ENCODE data around the gene RIPOR3.
"Not testable (repeated sequence)": the region's sequence is repeated elsewhere in the genome, so short reads cannot be mapped to it uniquely, and the experiment has no call there.

RIPOR3 gene

DNA sequence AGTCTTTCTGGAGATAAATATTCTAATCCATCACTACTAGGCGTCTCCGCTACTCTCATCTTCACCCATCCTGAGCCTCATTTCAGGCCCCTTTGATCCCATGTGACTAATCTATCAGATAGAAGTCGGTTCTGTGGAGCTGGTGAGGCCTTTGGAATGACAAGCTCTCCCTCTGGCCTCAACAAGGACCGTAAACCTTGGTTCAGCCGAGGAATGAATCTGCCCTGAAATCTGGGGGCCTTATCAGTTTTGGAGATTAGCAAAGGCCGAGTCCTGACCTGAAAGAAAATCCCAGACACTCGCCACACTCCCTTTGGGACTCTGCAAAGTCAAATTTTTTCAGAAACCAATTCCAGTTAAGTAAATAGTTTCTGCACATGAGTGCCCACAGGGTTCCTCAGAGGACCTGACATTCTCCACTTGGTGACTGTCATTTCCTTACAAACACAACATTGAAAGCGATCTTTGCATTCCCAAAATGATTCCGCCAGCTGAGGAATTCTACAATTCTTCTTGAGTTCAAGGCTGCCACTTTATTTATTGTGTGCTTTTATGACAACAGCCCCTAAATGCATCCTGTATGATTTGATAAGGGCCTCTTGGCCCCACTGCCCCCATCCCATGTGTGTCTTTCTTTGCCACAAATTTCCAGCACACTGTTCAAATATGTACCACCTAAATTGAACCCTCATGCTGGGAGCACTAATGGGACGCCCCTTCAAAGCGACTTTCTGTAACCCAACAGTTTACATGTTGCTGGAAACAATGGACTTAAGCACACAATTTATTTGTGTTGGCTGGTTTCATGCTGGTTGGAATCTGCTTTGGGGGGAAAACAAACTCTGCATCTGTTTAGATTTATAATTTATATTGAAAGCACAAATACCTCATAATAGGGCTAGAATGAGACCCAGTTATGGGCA is 10.0 kb upstream of the RIPOR3 start:
- DNase-seq = no peak

DNA sequence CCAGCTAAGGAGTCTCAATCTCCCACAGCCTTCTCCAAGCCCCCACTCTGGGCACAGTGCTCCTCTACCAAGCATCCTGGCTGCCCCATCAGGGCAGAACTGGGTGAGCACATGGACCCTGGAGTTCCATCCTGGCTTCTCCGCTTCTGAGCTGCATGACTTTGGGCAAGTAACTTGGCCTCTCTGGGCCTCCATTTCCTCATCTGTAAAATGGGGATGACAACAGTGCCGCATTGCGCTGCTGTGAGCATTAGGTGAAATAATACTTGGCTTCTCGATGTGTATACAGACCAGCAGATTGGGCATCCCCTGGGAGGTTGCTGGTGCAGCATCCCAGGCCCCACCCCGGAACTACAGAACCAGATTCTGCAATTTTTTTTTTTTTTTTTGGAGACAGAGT is 8.3 kb upstream of the RIPOR3 start:
- no peak for DNase-seq

DNA sequence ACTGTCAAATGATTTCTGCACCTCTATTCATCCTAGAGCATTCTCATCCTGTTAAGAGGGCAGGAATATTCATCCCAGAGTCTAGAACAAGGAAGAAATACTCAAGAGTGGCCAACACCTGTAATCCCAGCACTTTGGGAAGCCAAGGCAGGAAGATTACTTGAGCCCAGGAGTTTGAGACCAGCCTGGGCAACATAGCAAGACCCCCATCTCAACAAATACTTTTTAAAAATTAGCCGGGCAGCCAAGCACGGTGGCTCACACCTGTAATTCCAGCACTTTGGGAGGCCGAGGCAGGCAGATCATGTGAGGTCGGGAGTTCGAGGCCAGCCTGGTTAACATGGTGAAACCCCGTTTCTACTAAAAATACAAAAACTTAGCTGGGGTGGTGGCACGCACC is 6.9 kb upstream of the RIPOR3 start:
- not testable (repeated sequence) for DNase-seq

DNA sequence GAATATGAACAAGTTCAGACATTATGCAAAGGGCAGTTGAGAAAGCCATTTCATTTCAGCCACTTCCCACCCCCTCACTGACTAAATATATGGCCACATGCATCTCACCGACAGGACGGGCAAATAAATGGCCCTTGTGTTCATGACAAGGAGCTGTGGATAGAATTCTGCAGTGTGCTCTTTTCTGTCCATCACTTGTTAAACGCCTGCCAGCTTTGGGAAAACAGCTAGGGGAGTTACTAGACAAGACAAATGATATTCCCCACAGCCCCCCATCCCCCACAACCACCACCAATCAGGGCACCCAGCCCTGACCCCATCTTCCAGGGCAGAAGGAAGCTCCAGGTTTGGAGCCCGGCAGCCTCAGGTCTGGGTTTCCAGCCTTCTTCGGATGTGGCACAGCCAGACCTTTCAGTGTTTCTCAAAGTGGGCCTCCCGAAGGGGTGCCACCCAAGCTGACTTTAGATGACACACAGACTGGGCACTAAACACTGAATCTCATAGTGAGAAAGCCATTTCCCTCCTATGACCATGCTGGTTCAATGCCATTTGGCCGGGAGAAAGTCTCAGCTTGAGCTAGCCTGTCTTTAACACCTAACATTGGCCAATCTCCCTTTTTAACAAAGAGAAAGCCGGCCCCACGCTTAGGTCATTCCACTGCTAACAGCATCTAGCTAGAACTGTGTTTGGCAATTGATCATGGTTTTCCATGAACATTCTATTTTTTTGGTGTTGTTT is 4.0 kb upstream of the RIPOR3 start:
- no peak for DNase-seq

DNA sequence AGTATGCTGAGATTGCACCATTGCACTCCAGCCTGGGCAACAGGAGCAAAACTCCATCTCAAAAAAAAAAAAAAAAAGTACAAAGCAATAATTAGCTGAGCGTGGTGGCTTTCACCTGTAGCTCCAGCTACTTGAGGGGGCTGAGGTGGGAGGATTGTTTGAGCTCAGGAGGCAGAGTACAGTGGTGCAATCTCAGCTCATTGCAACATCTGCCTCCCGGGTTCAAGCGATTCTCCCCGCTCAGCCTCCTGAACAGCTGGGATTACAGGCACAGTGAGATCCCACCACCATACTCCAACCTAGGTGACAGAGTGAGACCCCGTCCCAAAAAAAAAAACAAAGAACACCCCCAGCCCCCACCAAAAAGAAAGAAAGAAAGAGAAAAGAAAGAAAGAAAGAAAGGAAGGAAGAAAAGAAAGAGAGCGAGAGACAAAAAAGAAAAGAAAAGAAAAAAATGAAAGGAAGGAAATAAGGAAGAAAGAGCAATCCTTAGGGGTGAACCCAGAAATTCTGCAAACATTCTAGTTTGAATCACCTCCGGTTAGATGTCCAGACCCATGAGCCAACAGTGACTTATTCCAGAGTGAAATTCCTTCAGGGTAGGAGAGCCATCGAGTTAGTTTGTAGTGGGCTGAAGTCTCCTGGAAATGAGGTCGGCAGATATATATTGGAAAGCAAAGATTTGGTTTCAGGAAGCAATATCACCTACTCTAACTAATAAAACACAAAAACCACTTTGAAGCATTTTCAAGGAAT is 3.2 kb upstream of the RIPOR3 start:
- DNase-seq = no peak

DNA sequence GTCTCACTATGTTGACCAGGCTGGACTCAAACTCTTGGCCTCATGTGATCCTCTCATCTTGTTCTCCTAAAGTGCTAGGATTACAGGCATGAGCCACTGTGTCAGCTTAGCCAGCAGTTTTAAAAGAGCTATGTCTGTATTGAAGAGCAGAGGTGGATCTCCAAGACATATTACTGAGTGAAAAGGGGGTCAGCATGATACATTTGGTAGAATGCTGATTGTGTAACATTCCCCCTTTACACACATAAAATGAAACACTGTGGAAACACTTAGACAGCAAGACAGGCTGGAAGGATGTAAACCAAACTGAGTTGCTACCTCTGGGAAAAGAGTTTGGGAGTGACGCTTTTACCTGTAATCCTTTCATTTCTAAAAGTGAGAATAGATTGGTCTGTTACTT is 1.7 kb upstream of the RIPOR3 start:
- DNase-seq = no peak

DNA sequence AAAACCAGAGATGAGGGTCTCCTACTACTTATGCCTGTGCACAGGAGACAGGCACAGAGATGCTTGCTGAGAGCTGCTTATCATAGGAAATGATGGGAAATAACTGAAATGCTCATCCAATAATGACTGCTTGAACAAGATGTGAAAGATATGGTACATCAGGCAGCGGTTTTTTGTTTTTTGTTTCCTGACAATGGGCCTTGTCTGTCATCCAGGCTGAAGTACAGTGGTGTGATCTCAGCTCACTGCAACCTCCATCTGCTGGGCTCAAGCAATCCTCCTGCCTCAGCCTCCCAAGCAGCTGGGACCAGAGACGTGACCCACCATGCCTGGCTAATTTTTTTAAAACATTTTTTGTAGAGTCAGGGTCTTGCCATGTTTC is 1.2 kb upstream of the RIPOR3 start:
- no peak for DNase-seq

DNA sequence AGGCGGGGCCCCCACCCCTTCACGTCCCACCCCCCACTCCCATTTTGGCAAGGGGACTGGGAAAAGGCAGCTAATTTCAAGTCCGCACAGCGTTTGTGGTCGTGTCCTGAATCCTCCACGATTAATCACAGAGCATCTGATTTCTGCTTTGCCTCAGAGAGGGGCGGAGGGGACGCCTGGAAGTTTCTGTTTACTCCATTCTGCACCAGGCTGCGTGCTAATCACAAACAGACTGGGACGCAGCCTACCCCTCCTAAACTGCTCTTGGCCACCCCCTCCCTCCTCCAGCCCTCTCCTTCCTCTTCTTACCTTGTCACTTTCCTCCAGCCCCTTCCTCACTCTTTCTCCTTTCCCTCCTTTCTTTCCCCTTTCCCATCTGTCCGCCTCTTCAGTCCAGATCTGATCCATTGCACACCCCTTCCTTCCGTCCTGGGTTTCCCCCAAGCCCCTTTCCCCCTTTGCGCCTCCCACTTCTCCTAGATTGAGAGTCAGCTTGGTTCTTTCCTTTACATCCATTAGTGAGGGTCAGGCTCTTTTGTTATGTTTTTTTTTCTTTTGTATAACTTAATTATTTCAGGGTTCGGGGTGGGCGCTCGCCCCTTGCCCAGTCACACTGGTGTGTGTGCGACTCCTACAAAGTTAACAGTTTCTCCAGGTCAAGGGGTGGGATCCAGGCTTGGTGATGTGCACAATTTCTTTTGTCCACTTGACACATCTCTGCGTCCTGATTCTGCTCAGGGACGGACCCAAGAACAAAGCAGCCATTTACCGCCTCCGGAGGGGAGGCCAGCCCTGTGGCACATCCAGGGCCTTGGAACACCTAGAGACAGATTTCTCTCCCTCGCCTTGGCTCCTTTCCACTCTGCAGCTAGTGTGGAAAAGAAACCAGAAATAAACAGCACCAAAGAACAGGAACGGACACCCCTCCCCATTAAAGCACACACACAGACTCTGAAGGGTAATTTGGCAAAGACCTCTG is 520 bp upstream of the RIPOR3 start:
- no peak for DNase-seq

DNA sequence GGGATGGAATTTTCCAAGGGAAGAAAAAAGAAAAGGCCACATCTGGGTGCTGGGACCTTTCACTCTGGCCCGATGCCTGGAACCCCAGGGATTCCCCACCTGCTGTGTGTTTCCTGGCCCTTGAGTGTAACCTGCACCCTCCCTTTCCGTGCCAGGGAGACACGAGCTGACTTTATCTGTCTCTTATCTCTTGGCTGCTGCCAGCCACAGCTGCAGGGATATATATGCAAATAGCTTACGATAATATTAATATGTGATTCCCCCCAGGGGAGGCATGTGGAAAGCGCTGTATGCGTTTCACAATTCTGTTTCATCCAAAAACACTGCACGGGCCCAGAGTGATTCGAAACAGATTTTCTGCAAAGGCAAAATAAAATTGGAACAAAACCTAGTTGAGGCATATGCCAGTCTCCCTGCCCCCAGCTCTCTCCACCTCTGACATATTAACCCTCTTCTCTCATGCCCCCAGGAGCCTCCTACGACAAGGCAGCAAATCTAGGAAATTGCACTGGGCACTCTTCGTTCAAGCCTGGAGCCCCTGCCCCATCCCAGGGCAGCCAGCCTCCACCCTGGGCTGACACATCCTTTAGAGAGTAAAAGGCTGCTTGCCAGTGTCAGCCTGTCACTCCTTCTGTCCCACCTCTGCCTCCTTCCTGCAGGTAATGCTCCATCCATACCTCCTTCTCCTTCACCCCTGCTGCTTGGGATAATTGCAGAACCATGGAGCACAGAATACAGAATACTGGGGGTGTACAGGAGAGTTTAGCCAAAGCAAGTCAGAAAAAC is 1.3 kb downstream of the RIPOR3 start:
- DNase-seq = peak; percentile 12

DNA sequence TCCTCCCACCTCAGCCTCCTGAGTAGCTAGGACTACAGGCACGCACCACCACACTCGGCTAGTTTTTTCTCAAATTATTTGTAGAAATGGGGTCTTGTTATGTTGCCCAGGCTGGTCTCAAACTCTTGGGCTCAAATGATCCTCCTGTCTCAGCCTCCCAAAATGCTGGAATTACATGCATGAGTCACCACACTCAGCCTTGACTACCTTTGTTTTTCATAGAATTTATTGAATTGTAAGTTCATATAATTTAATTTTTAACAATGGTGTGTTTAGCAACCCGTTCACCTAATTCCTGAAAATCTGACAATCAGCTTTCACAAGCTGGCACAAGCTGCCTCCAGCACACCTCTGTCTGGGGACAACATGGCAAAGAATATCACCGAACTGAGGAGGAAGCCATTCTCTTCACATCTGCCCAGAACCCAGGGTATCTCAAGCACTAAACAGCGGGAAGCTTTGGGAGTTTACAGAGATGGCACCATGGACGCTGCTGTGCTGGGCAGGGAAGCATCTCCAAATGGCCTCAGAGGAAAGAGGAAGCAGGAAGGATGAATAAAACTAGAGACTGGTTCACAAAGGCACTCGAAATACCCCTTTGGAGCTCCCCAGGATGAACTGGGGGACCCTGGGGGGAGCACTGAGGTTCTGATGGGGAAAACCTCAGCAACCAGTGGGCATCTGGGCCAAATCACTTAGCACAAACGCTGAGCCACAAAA is 2.9 kb downstream of the RIPOR3 start:
- no peak for DNase-seq

DNA sequence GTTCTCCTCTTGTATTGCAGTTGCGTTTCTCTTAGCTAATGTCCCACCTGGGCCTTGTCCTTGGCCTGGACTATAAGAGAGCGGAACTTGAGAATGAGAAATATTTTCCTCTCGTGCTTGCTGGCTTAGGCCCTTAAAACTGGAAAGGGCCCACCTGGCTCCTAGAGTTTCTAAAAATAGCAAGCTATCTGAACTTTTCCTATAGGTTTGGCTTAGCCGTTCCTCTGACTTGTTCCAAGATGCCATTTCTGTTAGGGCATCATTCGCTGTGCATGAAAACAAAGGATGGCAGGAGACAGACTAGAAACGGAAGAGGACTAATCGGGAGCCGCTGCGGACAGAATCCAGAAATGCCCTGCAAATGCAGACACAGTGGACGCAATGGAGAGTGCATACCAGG is 4.5 kb downstream of the RIPOR3 start:
- no peak for DNase-seq

DNA sequence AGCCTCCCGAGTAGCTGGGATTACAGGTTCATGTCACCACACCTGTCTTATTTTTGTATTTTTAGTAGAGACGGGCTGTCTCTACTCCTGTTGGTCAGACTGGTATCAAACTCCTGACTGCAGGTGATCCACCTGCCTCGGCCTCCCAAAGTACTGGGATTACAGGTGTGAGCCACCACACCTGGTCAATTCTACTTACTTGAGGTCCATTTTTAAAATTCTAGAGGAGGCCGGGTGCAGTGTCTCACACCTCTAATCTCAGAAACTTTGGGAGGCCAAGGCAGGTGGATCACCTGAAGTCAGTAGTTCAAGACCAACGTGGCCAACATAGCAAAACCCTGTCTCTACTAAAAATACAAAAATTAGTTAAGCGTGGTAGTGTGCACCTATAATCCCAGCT is 7.8 kb downstream of the RIPOR3 start:
- no peak for DNase-seq

DNA sequence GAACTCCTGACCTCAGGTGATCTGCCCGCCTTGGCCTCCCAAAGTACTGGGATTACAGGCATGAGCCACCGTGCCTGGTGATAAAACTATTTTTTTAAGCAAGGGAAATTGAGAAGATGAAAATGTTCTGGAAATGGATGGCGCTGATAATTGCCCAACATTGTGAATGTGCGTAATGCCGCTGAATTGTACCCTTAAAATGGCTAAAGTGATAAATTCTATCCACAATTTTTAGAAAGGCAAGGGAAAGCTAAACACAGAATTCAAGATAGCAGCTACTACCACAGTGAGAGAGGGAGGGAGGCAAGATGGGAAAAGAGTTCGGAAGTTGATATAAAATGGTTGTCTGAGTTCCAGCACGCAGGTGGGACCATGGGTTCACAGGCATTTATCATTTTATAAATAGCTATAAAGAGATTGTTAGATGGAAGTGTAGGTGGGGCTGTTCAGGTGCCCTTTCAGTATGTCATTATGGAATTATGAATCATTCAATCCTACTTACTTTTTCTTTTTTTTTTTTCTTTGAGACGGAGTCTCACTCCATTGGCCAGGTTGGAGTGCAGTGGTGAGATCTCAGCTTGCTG is 8.3 kb downstream of the RIPOR3 start:
- DNase-seq = no peak

DNA sequence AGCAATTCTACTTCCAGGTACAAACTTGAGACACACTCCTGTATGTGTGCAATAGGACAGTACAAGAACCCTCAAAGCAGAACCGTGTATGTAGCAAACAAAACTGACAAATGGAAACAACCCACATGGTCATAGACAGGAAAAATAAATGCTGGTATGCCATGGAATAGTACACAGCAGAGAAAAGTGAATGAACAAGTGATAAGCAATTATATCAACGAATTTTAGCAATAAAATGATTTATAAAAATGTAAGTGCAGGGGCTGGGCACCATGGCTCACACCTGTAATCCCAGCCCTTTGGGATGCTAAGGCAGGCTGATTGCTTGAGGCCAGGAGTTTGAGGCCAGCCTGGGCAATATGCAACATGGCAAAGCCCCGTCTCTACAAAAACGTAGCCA is 9.3 kb downstream of the RIPOR3 start:
- no peak for DNase-seq

DNA sequence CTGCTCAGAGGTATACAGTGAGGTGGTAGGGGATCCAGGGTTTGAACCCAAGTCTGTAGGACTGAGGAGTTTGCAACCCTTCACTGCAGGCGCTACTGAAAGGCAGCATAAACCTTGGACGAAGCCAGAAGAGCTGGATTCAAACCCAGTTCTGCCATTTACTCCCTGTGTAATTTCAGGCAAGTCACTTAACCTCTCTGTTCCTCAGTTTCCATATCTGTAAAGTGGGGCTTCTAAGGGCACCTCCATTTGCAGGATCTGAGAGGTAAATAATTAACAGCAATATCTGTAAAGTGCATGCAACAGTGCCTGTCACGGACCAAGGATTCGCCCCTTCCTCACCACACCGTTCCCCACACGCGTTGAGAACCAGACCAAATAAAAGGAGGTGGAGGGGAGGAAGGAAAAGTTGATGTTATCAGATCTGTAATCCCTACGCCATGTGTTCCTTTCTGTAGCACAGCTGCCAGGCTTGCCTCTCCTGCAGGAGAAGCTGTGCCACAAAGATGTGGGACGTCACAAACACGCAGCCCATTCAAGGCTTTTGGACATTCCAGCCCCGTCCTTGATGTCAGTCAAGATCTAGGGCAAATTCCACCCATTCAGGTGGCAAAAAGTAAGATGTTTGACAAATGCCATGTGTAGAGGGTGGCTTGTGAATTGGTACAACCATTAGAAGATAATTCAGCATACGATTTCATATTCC is 9.8 kb downstream of the RIPOR3 start:
- no peak for DNase-seq

DNA sequence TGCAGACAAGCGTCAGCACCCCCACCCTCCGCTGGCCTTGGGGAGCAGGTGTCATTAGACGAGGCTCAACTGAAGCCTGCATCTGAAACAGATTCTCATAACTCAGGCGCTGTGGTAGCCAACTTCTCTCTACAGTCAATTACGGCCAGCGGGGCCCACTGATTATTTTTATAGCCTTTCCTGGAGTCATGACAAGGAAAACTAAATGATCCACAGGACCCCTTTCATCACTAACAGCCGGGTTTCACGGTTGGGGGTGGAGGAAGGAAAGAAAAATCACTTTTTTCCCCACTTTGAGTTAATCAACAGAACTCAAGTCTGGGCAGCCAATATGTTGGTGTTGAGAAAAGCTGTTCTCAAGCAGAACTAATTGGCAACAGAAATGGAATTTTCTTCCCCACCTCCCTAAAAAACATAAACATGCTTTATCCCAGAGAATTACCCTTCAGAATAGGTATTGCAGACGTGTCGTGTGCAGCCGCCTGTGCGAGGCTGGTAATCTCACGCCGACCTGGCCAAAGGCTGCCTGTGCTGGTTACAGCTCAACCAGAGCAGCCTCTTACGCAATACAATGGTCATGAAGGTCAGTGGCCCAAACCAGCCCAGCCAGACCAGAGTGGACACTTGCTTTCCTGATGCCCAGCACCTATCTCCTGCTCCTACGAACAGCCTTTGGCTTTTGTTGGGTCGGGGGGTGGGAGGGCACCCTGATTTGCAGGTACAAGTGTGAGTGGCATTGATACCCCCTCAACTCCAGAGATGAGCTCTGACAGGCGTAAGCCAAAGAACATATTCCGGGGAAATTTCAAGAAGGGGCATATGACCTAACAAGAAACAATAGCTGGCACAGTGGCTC is 11.0 kb downstream of the RIPOR3 start:
- DNase-seq = no peak

DNA sequence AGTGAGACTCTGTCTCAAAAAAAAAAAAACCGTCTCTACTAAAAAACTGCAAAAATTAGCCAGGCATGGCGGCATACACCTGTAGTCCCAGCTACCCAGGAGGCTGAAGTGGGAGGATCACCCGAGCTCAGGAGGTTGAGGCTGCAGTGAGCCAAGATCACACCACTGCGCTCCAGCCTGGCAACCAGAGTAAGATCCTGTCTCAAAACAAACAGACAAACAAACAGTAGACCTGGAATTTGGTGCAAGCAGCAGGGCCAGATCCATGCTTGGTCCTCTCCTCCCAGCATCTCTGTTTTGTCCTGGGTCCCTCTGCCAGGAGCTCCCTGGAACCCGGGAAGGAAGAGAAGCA is 11.6 kb downstream of the RIPOR3 start:
- no peak for DNase-seq

DNA sequence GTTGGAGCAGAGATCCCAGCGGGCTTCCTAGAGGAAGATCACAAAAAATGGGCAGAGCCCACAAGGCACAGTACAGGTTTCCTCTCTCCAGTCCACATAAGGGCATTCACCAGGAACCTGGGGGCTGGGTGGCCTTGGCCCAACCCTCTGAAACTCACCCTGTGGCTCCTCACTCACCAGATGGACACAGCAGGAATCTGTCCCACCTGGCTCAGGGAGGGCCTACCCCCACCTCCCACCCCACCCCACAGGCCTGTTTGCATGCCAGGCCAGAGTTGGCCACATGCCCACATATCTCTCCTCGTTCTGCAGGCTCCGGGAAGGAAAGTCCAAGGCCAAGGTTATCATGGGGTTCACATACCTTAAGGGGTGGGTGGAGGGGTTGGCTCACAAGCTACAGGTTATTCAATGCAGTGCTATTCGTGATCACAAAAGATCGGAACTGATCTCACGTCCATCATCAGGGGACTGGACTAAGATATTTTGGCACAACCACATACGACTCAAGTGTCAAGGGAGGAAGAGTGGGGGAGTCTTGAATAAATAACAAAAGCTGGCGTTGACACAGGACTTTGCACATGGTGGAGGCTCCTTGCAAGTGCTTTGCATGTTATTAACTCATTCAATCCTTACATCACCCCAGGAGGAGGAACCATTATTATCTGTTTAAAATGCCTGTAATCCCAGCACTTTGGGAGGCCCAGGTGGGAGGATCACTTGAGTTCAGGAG is 13.0 kb downstream of the RIPOR3 start:
- no peak for DNase-seq

Measured in NCI-H510A treated with DMSO at 0.1 percent for 48 hours (cell line).